ENCODE data around the gene MTUS2.

- TF ChIP-seq CTCF (IDR thresholded peaks at IDR 0.05; ENCODE audit: borderline replicate concordance, extremely low read depth, low read length, poor library complexity, severe bottlenecking) (no peak), EZH2 (IDR thresholded peaks at IDR 0.05; ENCODE audit: borderline replicate concordance, low read depth, low read length, severe bottlenecking) (no peak)
These were observed 295.7 kb downstream of the MTUS2 start for GRCh38 chr13:29115842-29116241.

Data from DND-41 (cell line).